H9 (cell line): ENCODE data around the gene ARL2BP. TPM values are rescaled to one million over a fixed set of nuclear protein-coding genes. Genes with fewer than 3 reads are reported as not detected.

Source experiments
- DNase-seq: peaks from one replicate; pipeline ENCODE4 v3.0.0-alpha.2; 2017
- H2AFZ ChIP-seq: one replicate; pipeline ENCODE4 v1.6.1; 2013; ENCODE audit warnings: mild to moderate bottlenecking, low read length, control low read depth, moderate library complexity
- H2AK5ac ChIP-seq: 2 replicates; pipeline ENCODE4 v1.6.1; 2013; ENCODE audit warnings: low read length, control low read depth, mixed read lengths; ENCODE audit not compliant: insufficient read length
- H2BK120ac ChIP-seq: one replicate; pipeline ENCODE4 v1.6.1; 2013; ENCODE audit warnings: low read depth, mild to moderate bottlenecking, low read length, control low read depth, inconsistent platforms; ENCODE audit not compliant: poor library complexity, severe bottlenecking
- H2BK12ac ChIP-seq: 2 replicates; pipeline ENCODE4 v1.6.1; 2013; ENCODE audit warnings: low read length, control low read depth, mixed read lengths, low read depth; ENCODE audit not compliant: insufficient read length
- H2BK15ac ChIP-seq: 2 replicates; pipeline ENCODE4 v1.6.1; 2013; ENCODE audit warnings: low read depth, low read length, control low read depth
- H2BK20ac ChIP-seq: one replicate; pipeline ENCODE4 v1.6.1; 2013; ENCODE audit warnings: low read depth, mild to moderate bottlenecking, low read length, control low read depth, inconsistent platforms; ENCODE audit not compliant: poor library complexity, severe bottlenecking
- H2BK5ac ChIP-seq: 2 replicates; pipeline ENCODE4 v1.6.1; 2013; ENCODE audit warnings: low read length, control low read depth, mixed read lengths; ENCODE audit not compliant: insufficient read length
- H3K14ac ChIP-seq: 2 replicates; pipeline ENCODE4 v1.6.1; 2013; ENCODE audit warnings: low read length, control low read depth; ENCODE audit not compliant: insufficient read depth
- H3K18ac ChIP-seq: 2 replicates; pipeline ENCODE4 v1.6.1; 2013; ENCODE audit warnings: low read depth, mild to moderate bottlenecking, mixed read lengths, low read length, control low read depth; ENCODE audit not compliant: insufficient read length
- H3K23ac ChIP-seq: 2 replicates; pipeline ENCODE4 v1.6.1; 2013; ENCODE audit warnings: low read length, control low read depth, mixed read lengths, low read depth; ENCODE audit not compliant: insufficient read length
- H3K23me2 ChIP-seq: 2 replicates; pipeline ENCODE4 v1.6.1; 2013; ENCODE audit warnings: low read depth, mild to moderate bottlenecking, mixed read lengths, low read length, control low read depth; ENCODE audit not compliant: insufficient read length, poor library complexity, severe bottlenecking
- H3K27ac ChIP-seq: 2 replicates; pipeline ENCODE4 v1.5.1; 2013; ENCODE audit warnings: low read length, control low read depth, mixed read lengths, low read depth; ENCODE audit not compliant: insufficient read length
- H3K27me3 ChIP-seq: 2 replicates; pipeline ENCODE4 v1.6.1; 2013; ENCODE audit warnings: low read length, control low read depth, inconsistent platforms; ENCODE audit not compliant: insufficient read depth
- H3K4ac ChIP-seq: 2 replicates; pipeline ENCODE4 v1.6.1; 2013; ENCODE audit warnings: low read depth, mild to moderate bottlenecking, control low read depth, inconsistent platforms, low read length, moderate library complexity
- H3K4me1 ChIP-seq: 2 replicates; pipeline ENCODE4 v1.6.1; 2013; ENCODE audit warnings: low read length, control low read depth, inconsistent platforms; ENCODE audit not compliant: insufficient read depth
- H3K4me2 ChIP-seq: 2 replicates; pipeline ENCODE4 v1.6.1; 2013; ENCODE audit warnings: low read length, control low read depth, mixed read lengths; ENCODE audit not compliant: insufficient read length, insufficient read depth
- H3K56ac ChIP-seq: 2 replicates; pipeline ENCODE4 v1.6.1; 2013; ENCODE audit warnings: low read depth, mild to moderate bottlenecking, mixed read lengths, low read length, control low read depth; ENCODE audit not compliant: insufficient read length
- H3K79me1 ChIP-seq: 2 replicates; pipeline ENCODE4 v1.6.1; 2013; ENCODE audit warnings: low read depth, mild to moderate bottlenecking, moderate library complexity, low read length, control low read depth, inconsistent platforms; ENCODE audit not compliant: insufficient read depth, poor library complexity, severe bottlenecking
- H3K79me2 ChIP-seq: 2 replicates; pipeline ENCODE4 v1.6.1; 2013; ENCODE audit warnings: low read length, control low read depth, inconsistent platforms; ENCODE audit not compliant: insufficient read depth
- H3K9ac ChIP-seq: 2 replicates; pipeline ENCODE4 v1.6.1; 2013; ENCODE audit warnings: low read length, control low read depth, mixed read lengths; ENCODE audit not compliant: insufficient read length; ENCODE audit errors: extremely low read depth
- H3K9me3 ChIP-seq: one replicate; pipeline ENCODE4 v1.6.1; 2013; ENCODE audit warnings: low read depth, low read length, inconsistent platforms; ENCODE audit not compliant: control insufficient read depth
- H3T11ph ChIP-seq: one replicate; pipeline ENCODE4 v1.6.1; 2013; ENCODE audit warnings: mild to moderate bottlenecking, low read length, control low read depth, inconsistent platforms
- H4K20me1 ChIP-seq: one replicate; pipeline ENCODE4 v1.6.1; 2013; ENCODE audit not compliant: control insufficient read depth, insufficient read length, insufficient read depth
- H4K5ac ChIP-seq: 2 replicates; pipeline ENCODE4 v1.6.1; 2013; ENCODE audit warnings: low read depth, mild to moderate bottlenecking, mixed read lengths, low read length, control low read depth; ENCODE audit not compliant: insufficient read length
- H4K8ac ChIP-seq: replicated peaks from 2 replicates; pipeline ENCODE4 v1.6.1; 2013; ENCODE audit warnings: low read length, control low read depth, mixed read lengths, low read depth; ENCODE audit not compliant: insufficient read length
- H4K91ac ChIP-seq: 2 replicates; pipeline ENCODE4 v1.6.1; 2013; ENCODE audit warnings: low read depth, mild to moderate bottlenecking, moderate library complexity, mixed read lengths, low read length, control low read depth; ENCODE audit not compliant: insufficient read length
- H3K27ac Mint-ChIP-seq, 3 experiments: 2 replicates in 2 of 3; 3 replicates in 1 of 3; pipeline ENCODE4 v1.8.0; 2020 to 2021; ENCODE audit warnings: mixed read lengths in 3 of 3, mild to moderate bottlenecking in 1 of 3, moderate library complexity in 1 of 3
- H3K27me3 Mint-ChIP-seq: 2 replicates; pipeline ENCODE4 v1.8.0; 2021; ENCODE audit warnings: low read depth, mild to moderate bottlenecking, moderate library complexity, mixed read lengths
- H3K36me3 Mint-ChIP-seq, 3 experiments: 2 replicates in 2 of 3; 3 replicates in 1 of 3; pipeline ENCODE4 v1.8.0; 2020 to 2021; ENCODE audit warnings: low read depth in 3 of 3, mixed read lengths in 3 of 3; ENCODE audit not compliant: insufficient read depth in 1 of 3
- H3K4me1 Mint-ChIP-seq, 2 experiments: 2 replicates each; pipeline ENCODE4 v1.8.0; 2020; ENCODE audit warnings: mixed read lengths in 2 of 2
- H3K4me3 Mint-ChIP-seq, 2 experiments: 2 replicates in 1 of 2; 3 replicates in 1 of 2; pipeline ENCODE4 v1.8.0; 2020 to 2021; ENCODE audit warnings: mild to moderate bottlenecking in 2 of 2, mixed read lengths in 2 of 2, moderate library complexity in 1 of 2
- H3K9me3 Mint-ChIP-seq, 2 experiments: 2 replicates in 1 of 2; 3 replicates in 1 of 2; pipeline ENCODE4 v1.8.0; 2020; ENCODE audit warnings: mild to moderate bottlenecking in 2 of 2, mixed read lengths in 2 of 2, moderate library complexity in 1 of 2
- WGBS: extraction: QIAGEN DNeasy Blood & Tissue Kit; methylation state at CpG from one replicate; pipeline ENCODE4 v1.1.7; 2013; ENCODE audit warnings: missing lambda C conversion rate, low lambda C conversion rate, mixed read lengths; ENCODE audit not compliant: insufficient read length; ENCODE audit errors: extremely low coverage; 5-methylcytosine and 5-hydroxymethylcytosine counted together
- total RNA-seq: library from RNA; stranded (reverse); gene quantifications from 2 replicates; pipeline ENCODE4 v1.2.1, GENCODE V29; 2021
- TF ChIP-seq, protein P1 (sequence below): fragments of 200-600 bp; sonication (generic); conservative IDR thresholded peaks from 3 replicates; pipeline ENCODE4 v1.8.0; 2021; ENCODE audit warnings: antibody characterized with exemption, mild to moderate bottlenecking

Gene ARL2BP
- total RNA-seq, 1 experiment from 2014 or later: 18.0 TPM

DNA sequence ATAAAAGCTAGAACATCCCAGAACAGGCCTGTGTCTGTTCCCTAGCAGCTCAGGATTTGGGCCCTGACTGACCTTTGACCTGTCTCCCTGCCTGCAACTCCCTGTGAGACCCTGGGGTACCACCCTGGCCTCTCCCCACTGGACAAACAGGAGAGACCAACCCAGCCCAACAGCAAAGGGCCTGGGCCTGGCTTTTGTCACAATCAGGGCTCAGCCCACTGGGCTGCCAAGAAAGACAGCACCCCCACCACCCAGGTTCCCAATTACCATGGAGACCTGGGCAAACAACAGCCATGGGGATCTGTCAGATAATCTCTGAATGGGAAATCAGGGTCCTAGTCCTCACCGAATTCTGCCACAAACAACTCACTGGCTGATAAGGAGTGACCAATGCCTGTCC lies 28.3 kb downstream of the ARL2BP start:
- no peak overlapping the region for H2AFZ ChIP-seq
- no peaks in the 10 kb centered on the region for H3K9me3 Mint-ChIP-seq
- no peaks in the 10 kb centered on the region for H3K27me3 ChIP-seq
- no peaks in the 10 kb centered on the region for H3K36me3 Mint-ChIP-seq
- H3K9me3 ChIP-seq: no peaks in the 10 kb centered on the region
- H2BK20ac ChIP-seq: no peak overlapping the region
- no peak overlapping the region for H4K8ac ChIP-seq
- DNase-seq: no peak
- no peak overlapping the region for H3K4me3 Mint-ChIP-seq
- no peak overlapping the region for H3K9ac ChIP-seq
- H4K5ac ChIP-seq: no peak overlapping the region
- H3K27me3 Mint-ChIP-seq: no peaks in the 10 kb centered on the region
- H4K20me1 ChIP-seq: no peaks in the 10 kb centered on the region
- H3T11ph ChIP-seq: no peak overlapping the region
- H3K27ac ChIP-seq: no peak overlapping the region
- H2BK15ac ChIP-seq: no peak overlapping the region
- TF ChIP-seq, protein P1, sequence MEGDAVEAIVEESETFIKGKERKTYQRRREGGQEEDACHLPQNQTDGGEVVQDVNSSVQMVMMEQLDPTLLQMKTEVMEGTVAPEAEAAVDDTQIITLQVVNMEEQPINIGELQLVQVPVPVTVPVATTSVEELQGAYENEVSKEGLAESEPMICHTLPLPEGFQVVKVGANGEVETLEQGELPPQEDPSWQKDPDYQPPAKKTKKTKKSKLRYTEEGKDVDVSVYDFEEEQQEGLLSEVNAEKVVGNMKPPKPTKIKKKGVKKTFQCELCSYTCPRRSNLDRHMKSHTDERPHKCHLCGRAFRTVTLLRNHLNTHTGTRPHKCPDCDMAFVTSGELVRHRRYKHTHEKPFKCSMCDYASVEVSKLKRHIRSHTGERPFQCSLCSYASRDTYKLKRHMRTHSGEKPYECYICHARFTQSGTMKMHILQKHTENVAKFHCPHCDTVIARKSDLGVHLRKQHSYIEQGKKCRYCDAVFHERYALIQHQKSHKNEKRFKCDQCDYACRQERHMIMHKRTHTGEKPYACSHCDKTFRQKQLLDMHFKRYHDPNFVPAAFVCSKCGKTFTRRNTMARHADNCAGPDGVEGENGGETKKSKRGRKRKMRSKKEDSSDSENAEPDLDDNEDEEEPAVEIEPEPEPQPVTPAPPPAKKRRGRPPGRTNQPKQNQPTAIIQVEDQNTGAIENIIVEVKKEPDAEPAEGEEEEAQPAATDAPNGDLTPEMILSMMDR: no peak
- H3K23ac ChIP-seq: no peak overlapping the region
- 0 out of 2 replicates have a peak, but pooled peaks cover 2% of the 10 kb centered on the region for H3K79me2 ChIP-seq
- H3K79me1 ChIP-seq: no peaks in the 10 kb centered on the region
- H3K4me2 ChIP-seq: no peak overlapping the region
- WGBS: no CpG with 5 or more reads among the region's 1 CpG
- H2BK5ac ChIP-seq: no peak overlapping the region
- no peak overlapping the region for H3K56ac ChIP-seq
- peaks cover 6% of the 10 kb centered on the region; the same call in 1 of the 2 replicates for H3K4me1 ChIP-seq
- H2AK5ac ChIP-seq: no peak overlapping the region
- no peak overlapping the region for H3K27ac Mint-ChIP-seq
- no peak overlapping the region for H3K4ac ChIP-seq
- H4K91ac ChIP-seq: no peak overlapping the region
- H2BK120ac ChIP-seq: no peak overlapping the region
- H3K4me1 Mint-ChIP-seq: peaks cover 15 to 26% of the 10 kb centered on the region in 2 experiments
- no peaks in the 10 kb centered on the region for H3K23me2 ChIP-seq
- H3K18ac ChIP-seq: no peak overlapping the region
- no peak overlapping the region for H3K14ac ChIP-seq
- H2BK12ac ChIP-seq: no peak overlapping the region
